Measurements from ENCODE around the gene ADAMTS3. TPM values are rescaled to one million over a fixed set of nuclear protein-coding genes. Genes with fewer than 3 reads are reported as not detected.

Gene ADAMTS3
- total RNA-seq, 1 experiment from 2014 or later = 0.07 TPM

DNA sequence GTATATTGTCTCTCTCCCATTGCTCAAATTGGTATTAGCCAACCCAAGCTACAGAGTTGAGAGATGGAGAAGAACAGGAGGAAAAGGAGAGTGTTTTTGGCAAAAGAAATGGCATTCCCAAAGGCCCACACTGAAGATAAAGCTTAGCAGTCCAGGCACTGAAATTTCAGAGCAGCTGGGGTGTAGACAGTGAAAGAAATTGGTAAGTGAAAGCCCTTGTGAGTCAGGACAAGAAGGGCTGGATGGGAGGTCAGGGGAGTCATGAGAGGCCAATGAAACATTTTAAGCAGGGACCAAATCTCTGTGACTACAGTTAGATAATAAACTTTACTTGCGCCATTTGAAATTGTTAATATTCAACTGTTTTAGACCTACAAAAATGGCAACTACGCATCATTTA is 177.7 kb downstream of the ADAMTS3 start:
- Mint-ChIP-seq H3K4me1 (ENCODE audit: low read depth, unreplicated experiment) (no peaks in the 10 kb centered on the region), H3K9me3 (ENCODE audit: low read depth, unreplicated experiment) (no peaks in the 10 kb centered on the region), H3K27ac (ENCODE audit: unreplicated experiment) (no peak overlapping the region), H3K27me3 (ENCODE audit: unreplicated experiment) (no peaks in the 10 kb centered on the region), H3K4me3 (ENCODE audit: low read depth, unreplicated experiment) (no peak overlapping the region), H3K36me3 (ENCODE audit: insufficient read depth, unreplicated experiment) (no peaks in the 10 kb centered on the region)
- intact Hi-C loops (cut with micrococcal nuclease; ENCODE audit: unreplicated experiment) = no loop called here
- TF ChIP-seq, protein P1, sequence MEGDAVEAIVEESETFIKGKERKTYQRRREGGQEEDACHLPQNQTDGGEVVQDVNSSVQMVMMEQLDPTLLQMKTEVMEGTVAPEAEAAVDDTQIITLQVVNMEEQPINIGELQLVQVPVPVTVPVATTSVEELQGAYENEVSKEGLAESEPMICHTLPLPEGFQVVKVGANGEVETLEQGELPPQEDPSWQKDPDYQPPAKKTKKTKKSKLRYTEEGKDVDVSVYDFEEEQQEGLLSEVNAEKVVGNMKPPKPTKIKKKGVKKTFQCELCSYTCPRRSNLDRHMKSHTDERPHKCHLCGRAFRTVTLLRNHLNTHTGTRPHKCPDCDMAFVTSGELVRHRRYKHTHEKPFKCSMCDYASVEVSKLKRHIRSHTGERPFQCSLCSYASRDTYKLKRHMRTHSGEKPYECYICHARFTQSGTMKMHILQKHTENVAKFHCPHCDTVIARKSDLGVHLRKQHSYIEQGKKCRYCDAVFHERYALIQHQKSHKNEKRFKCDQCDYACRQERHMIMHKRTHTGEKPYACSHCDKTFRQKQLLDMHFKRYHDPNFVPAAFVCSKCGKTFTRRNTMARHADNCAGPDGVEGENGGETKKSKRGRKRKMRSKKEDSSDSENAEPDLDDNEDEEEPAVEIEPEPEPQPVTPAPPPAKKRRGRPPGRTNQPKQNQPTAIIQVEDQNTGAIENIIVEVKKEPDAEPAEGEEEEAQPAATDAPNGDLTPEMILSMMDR (IDR thresholded peaks at IDR 0.05; ENCODE audit: unreplicated experiment) = no peak
- no peak for DNase-seq
- CTCF ChIA-PET = no interaction called here
- BruUV-seq (replicated peaks) = no TSS peak

DNA sequence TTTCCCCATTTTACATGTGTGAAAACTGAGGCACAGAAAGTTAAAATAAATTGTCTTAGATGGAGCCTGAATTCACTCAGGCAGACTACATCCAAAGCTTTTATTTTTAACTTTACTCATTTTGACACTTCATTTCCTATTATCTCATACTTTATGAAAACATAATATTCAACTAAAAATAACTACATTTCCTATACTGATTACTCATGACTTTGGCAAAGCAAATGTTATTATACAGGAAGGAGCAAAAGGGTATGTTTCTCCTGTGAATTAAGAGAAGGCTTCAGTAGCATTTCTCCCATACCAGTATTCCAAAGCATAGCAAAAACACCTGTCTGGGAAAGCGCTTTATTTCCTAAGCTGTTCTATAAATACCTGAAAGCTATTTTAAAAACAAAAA is 178.6 kb downstream of the ADAMTS3 start:
- no peaks in the 10 kb centered on the region for H3K36me3 Mint-ChIP-seq (ENCODE audit: insufficient read depth, unreplicated experiment)
- CTCF ChIA-PET = no interaction called here
- TF ChIP-seq, protein P1 (IDR thresholded peaks at IDR 0.05; ENCODE audit: unreplicated experiment) = no peak
- H3K9me3 Mint-ChIP-seq (ENCODE audit: low read depth, unreplicated experiment) = no peaks in the 10 kb centered on the region
- no peaks in the 10 kb centered on the region for H3K4me1 Mint-ChIP-seq (ENCODE audit: low read depth, unreplicated experiment)
- no TSS peak for BruUV-seq (replicated peaks)
- no peaks in the 10 kb centered on the region for H3K27me3 Mint-ChIP-seq (ENCODE audit: unreplicated experiment)
- DNase-seq = no peak
- no peak overlapping the region for H3K27ac Mint-ChIP-seq (ENCODE audit: unreplicated experiment)
- intact Hi-C loops (cut with micrococcal nuclease; ENCODE audit: unreplicated experiment) = no loop called here
- no peak overlapping the region for H3K4me3 Mint-ChIP-seq (ENCODE audit: low read depth, unreplicated experiment)

DNA sequence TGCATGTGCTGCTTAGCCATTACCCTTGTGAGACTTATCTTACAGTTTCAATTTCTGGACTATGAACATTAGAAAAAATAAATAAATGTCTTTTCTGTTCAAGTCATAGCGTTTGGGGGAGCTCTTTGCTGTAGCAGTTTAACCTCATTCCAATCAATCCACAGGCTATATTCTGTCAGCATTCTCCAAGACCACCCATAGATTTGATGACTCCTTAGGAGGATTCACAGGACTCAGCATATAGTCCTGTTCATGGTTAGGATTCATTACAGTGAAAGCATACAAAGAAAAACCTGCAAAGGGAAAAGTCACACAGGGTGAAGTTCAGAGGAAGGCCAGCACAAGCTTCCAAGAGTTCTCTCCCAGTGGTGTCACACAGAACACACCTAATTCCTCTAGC is 180.5 kb downstream of the ADAMTS3 start:
- Mint-ChIP-seq H3K4me1 (ENCODE audit: low read depth, unreplicated experiment) (no peaks in the 10 kb centered on the region), H3K27ac (ENCODE audit: unreplicated experiment) (no peak overlapping the region), H3K36me3 (ENCODE audit: insufficient read depth, unreplicated experiment) (no peaks in the 10 kb centered on the region), H3K27me3 (ENCODE audit: unreplicated experiment) (no peaks in the 10 kb centered on the region), H3K4me3 (ENCODE audit: low read depth, unreplicated experiment) (no peak overlapping the region), H3K9me3 (ENCODE audit: low read depth, unreplicated experiment) (no peaks in the 10 kb centered on the region)
- TF ChIP-seq, protein P1 (IDR thresholded peaks at IDR 0.05; ENCODE audit: unreplicated experiment) = no peak
- DNase-seq = no peak
- CTCF ChIA-PET = no interaction called here
- intact Hi-C loops (cut with micrococcal nuclease; ENCODE audit: unreplicated experiment) = no loop called here
- BruUV-seq (replicated peaks) = no TSS peak

DNA sequence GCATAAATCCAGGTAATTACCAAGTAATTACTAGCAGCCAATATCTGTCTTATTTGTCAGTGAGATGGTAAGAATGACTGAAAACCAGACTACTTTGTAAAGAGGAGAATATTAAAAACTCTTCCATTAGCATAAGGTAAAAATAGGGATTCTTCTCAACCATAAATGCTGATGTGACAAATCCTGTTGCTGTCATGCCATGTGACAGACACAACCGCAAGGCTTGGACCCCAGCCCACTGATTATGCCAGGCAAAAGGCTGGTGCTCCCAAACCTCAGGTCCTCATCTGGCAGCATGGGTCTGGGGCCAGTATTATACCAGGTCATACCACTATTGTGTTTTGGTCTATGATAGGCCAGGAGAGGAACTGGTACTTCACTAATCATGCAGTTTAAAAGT is 181.1 kb downstream of the ADAMTS3 start:
- H3K36me3 Mint-ChIP-seq (ENCODE audit: insufficient read depth, unreplicated experiment) = no peaks in the 10 kb centered on the region
- no peak for DNase-seq
- no peak overlapping the region for H3K27ac Mint-ChIP-seq (ENCODE audit: unreplicated experiment)
- CTCF ChIA-PET = no interaction called here
- BruUV-seq (replicated peaks) = no TSS peak
- no peak overlapping the region for H3K4me3 Mint-ChIP-seq (ENCODE audit: low read depth, unreplicated experiment)
- TF ChIP-seq, protein P1 (IDR thresholded peaks at IDR 0.05; ENCODE audit: unreplicated experiment) = no peak
- no peaks in the 10 kb centered on the region for H3K27me3 Mint-ChIP-seq (ENCODE audit: unreplicated experiment)
- no peaks in the 10 kb centered on the region for H3K9me3 Mint-ChIP-seq (ENCODE audit: low read depth, unreplicated experiment)
- H3K4me1 Mint-ChIP-seq (ENCODE audit: low read depth, unreplicated experiment) = no peaks in the 10 kb centered on the region
- intact Hi-C loops (cut with micrococcal nuclease; ENCODE audit: unreplicated experiment) = no loop called here

DNA sequence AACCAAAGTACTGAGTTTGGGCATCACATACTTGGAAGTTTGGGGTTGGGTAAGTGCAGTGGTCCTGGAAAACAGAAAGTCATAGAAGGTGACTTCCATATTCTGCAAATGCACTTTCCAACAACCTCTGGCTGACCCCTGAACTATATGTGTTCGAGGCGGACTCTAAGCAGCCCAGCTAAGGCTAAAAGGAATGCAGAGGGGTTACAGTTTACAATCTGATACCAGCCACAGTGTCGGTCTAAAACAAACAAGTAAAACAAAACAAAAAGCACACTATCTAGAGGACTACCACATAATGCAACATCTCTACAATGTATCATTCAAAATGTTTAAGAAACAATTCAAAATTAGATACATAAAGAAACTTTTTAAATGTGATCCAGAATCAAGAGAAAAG is 185.6 kb downstream of the ADAMTS3 start:
- BruUV-seq (replicated peaks) = no TSS peak
- Mint-ChIP-seq H3K4me1 (ENCODE audit: low read depth, unreplicated experiment) (no peaks in the 10 kb centered on the region), H3K27me3 (ENCODE audit: unreplicated experiment) (no peaks in the 10 kb centered on the region), H3K36me3 (ENCODE audit: insufficient read depth, unreplicated experiment) (no peaks in the 10 kb centered on the region), H3K9me3 (ENCODE audit: low read depth, unreplicated experiment) (no peaks in the 10 kb centered on the region), H3K4me3 (ENCODE audit: low read depth, unreplicated experiment) (no peak overlapping the region), H3K27ac (ENCODE audit: unreplicated experiment) (no peak overlapping the region)
- TF ChIP-seq, protein P1 (IDR thresholded peaks at IDR 0.05; ENCODE audit: unreplicated experiment) = no peak
- CTCF ChIA-PET = no interaction called here
- DNase-seq = no peak
- intact Hi-C loops (cut with micrococcal nuclease; ENCODE audit: unreplicated experiment) = no loop called here

All from Calu3 (cell line).